ENCODE data around the gene GLRX3. TPM values are rescaled to one million over a fixed set of nuclear protein-coding genes. Genes with fewer than 3 reads are reported as not detected.

Gene GLRX3
- total RNA-seq, 2 donors from 2014 or later: 38.9 to 49.5 TPM

- Histone ChIP-seq H3K4me1 (peaks cover 0 to 11% of the 10 kb centered on the region in 2 donors), H3K9me3 (no peaks in the 10 kb centered on the region), H3K27me3 (no peaks in the 10 kb centered on the region), H3K36me3 (peaks cover 13% of the 10 kb centered on the region), H3K4me3 (no peak overlapping the region), H3K27ac (no peak overlapping the region)
- no peak for DNase-seq (ENCODE audit: low spot score)
- TF ChIP-seq, protein P1, sequence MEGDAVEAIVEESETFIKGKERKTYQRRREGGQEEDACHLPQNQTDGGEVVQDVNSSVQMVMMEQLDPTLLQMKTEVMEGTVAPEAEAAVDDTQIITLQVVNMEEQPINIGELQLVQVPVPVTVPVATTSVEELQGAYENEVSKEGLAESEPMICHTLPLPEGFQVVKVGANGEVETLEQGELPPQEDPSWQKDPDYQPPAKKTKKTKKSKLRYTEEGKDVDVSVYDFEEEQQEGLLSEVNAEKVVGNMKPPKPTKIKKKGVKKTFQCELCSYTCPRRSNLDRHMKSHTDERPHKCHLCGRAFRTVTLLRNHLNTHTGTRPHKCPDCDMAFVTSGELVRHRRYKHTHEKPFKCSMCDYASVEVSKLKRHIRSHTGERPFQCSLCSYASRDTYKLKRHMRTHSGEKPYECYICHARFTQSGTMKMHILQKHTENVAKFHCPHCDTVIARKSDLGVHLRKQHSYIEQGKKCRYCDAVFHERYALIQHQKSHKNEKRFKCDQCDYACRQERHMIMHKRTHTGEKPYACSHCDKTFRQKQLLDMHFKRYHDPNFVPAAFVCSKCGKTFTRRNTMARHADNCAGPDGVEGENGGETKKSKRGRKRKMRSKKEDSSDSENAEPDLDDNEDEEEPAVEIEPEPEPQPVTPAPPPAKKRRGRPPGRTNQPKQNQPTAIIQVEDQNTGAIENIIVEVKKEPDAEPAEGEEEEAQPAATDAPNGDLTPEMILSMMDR (IDR thresholded peaks at IDR 0.05): no peak
These were observed 53.4 kb downstream of the GLRX3 start for GRCh38 chr10:130189608-130190054.

DNA sequence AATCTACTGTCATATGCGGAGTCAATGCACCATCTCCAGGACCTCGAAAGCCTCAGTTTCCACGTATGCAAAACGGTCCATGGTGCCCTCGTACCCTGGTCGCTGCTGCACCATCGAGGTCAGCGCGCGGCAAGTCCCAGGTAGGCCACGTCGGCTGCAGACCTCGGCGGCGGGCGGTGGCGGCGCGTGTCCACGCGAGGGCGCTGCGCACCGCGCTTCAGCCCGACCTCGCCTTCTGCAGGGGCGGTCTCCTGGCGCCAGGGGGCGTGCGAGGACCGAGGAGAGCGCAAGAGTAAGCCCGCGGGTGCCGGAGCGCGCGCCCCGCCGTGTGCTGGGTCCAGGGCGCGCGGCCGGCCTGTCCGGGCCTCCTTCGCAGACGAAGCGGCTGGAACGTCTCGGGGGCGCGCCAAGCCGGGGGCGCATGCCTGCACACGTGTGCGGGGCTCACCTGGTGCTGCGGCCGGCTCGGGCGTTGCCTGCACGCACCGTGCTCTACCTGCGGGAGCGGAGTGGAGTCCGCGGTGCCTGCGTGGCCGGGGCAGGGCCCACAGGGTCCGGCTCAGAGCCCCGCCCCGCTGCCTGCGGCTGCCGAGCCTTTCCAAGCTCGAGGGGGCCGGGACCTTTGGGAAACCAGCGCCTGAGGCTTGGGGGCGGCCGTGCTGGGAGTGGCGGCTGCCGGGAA is 54.0 kb downstream of the GLRX3 start:
- TF ChIP-seq, protein P1 (IDR thresholded peaks at IDR 0.05): peak; percentile 100
- DNase-seq (ENCODE audit: low spot score): peak; percentile 69
- Histone ChIP-seq H3K4me3 (peak overlapping the region; percentile 39 to 61), H3K9me3 (no peaks in the 10 kb centered on the region), H3K36me3 (peaks cover 7% of the 10 kb centered on the region), H3K27ac (peak overlapping the region in 1 of 2 donors; percentile 26), H3K4me1 (peaks cover 0 to 11% of the 10 kb centered on the region in 2 donors), H3K27me3 (no peaks in the 10 kb centered on the region)

- Histone ChIP-seq H3K9me3 (no peaks in the 10 kb centered on the region), H3K27ac (peak overlapping the region in 1 of 2 donors; percentile 26), H3K27me3 (no peaks in the 10 kb centered on the region), H3K4me3 (peak overlapping the region; percentile 39 to 61), H3K4me1 (peaks cover 0 to 11% of the 10 kb centered on the region in 2 donors), H3K36me3 (peaks cover 2% of the 10 kb centered on the region)
- no peak for DNase-seq (ENCODE audit: low spot score)
- TF ChIP-seq, protein P1 (IDR thresholded peaks at IDR 0.05): no peak
These were observed 54.5 kb downstream of the GLRX3 start for GRCh38 chr10:130190737-130191115.

- no peaks in the 10 kb centered on the region for H3K36me3 ChIP-seq
- no peaks in the 10 kb centered on the region for H3K9me3 ChIP-seq
- TF ChIP-seq, protein P1 (IDR thresholded peaks at IDR 0.05): no peak
- H3K4me1 ChIP-seq: peaks cover 0 to 11% of the 10 kb centered on the region in 2 donors
- no peak for DNase-seq (ENCODE audit: low spot score)
- no peak overlapping the region for H3K4me3 ChIP-seq
- no peak overlapping the region for H3K27ac ChIP-seq
- H3K27me3 ChIP-seq: no peaks in the 10 kb centered on the region
These were observed 55.2 kb downstream of the GLRX3 start for GRCh38 chr10:130191380-130191779.

DNA sequence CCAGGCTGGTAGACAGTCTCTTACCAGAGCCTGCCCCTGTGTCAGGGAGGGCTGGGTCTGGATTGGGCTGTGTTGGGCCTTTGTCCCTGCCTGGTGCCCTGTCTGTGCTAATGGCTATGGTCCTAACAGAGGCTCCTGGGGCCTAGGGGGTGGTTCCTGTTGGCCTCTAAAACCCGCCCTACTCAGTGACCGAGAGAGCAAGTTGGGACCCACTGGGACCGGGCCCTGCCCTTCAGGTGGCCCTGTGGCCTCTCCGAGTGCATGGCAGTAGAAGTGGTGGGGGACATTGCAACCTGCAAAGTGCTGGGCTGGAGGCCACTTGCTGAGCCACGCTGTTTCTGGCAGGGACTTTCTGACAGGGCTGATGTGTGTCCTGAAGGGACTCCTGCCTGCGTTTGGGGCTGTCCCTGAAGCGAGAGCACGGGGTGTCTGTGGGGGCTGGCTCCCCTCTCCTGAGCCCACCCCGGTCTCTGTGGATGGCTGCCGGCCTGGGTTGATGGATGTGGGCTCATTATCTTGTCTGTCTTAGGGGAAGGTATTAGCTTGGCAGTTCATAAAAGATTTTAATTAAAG is 56.2 kb downstream of the GLRX3 start:
- H3K4me3 ChIP-seq: no peak overlapping the region
- H3K27me3 ChIP-seq: no peaks in the 10 kb centered on the region
- H3K9me3 ChIP-seq: no peaks in the 10 kb centered on the region
- no peaks in the 10 kb centered on the region for H3K36me3 ChIP-seq
- peaks cover 0 to 11% of the 10 kb centered on the region in 2 donors for H3K4me1 ChIP-seq
- TF ChIP-seq, protein P1 (IDR thresholded peaks at IDR 0.05): no peak
- no peak overlapping the region for H3K27ac ChIP-seq
- no peak for DNase-seq (ENCODE audit: low spot score)
